GM23338 (cell line): Measurements from ENCODE around the gene RTP5.

Experiments
- CREB1 ChIP-seq: fragments of 250-450 bp; sonication (Bioruptor Pico); IDR thresholded peaks from 2 replicates; pipeline ENCODE4 v1.5.0; 2020; ENCODE audit warnings: low read depth, mild to moderate bottlenecking, moderate library complexity
- CTCF ChIP-seq, 2 experiments: fragments of 200-600 bp in 1 of 2; sonication (generic) in 1 of 2; conservative IDR thresholded peaks; 2 replicates each; pipeline versions ENCODE4 v1.5.1 to v1.6.1; 2016 to 2017; ENCODE audit warnings: antibody characterized with exemption in 2 of 2, low read depth in 2 of 2, mild to moderate bottlenecking in 2 of 2, moderate library complexity in 1 of 2
- EZH2 ChIP-seq: fragments of 200-600 bp; sonication (generic); IDR thresholded peaks from one replicate; pipeline ENCODE4 v1.8.0; 2017; ENCODE audit warnings: antibody characterized with exemption, mild to moderate bottlenecking, low read depth; ENCODE audit not compliant: unreplicated experiment
- EZH2phosphoT487 ChIP-seq: fragments of 200-600 bp; sonication (generic); IDR thresholded peaks from one replicate; pipeline ENCODE4 v1.8.1; 2018; ENCODE audit warnings: antibody characterized with exemption; ENCODE audit not compliant: unreplicated experiment
- POLR2AphosphoS5 ChIP-seq: IDR thresholded peaks from 2 replicates; pipeline ENCODE4 v1.6.1; 2016; ENCODE audit warnings: antibody characterized with exemption, low read depth
- REST ChIP-seq: IDR thresholded peaks from one replicate; pipeline ENCODE4 v1.6.1; 2018; ENCODE audit warnings: antibody characterized with exemption; ENCODE audit not compliant: unreplicated experiment
- STAT1 ChIP-seq: IDR thresholded peaks from one replicate; pipeline ENCODE4 v1.6.1; 2016; ENCODE audit warnings: antibody characterized with exemption; ENCODE audit not compliant: unreplicated experiment
- ZNF114 ChIP-seq: fragments of 250-450 bp; sonication (Bioruptor Pico); IDR thresholded peaks from 2 replicates; pipeline ENCODE4 v1.5.0; 2020; ENCODE audit warnings: mild to moderate bottlenecking, moderate library complexity
- ZNF331 ChIP-seq: fragments of 250-450 bp; sonication (Bioruptor Pico); IDR thresholded peaks from 2 replicates; pipeline ENCODE4 v1.5.0; 2020; ENCODE audit warnings: low read depth, mild to moderate bottlenecking, moderate library complexity

GRCh38 chr2:241901018-241901380, 31.5 kb downstream of the RTP5 start:
- TF ChIP-seq REST (no peak), CREB1 (no peak), CTCF (conservative IDR thresholded peaks at IDR 0.05; ENCODE audit: low read depth in 2 of 2) (no peak), ZNF114 (CRISPR knock-in tag) (no peak), EZH2 (no peak), POLR2AphosphoS5 (no peak), EZH2phosphoT487 (no peak), ZNF331 (CRISPR knock-in tag) (no peak), STAT1 (no peak)
